Psoas muscle (tissue), 8 donors: ENCODE data around the gene NOTCH1. TPM values are rescaled to one million over a fixed set of nuclear protein-coding genes. Genes with fewer than 3 reads are reported as not detected.

ENCODE experiments used
- ATAC-seq, 4 donors: fragments of 200-7000 bp; cut with Tn5 transposase; one replicate each; pipeline ENCODE4 v1.9.1; 2020; ENCODE audit warnings: moderate library complexity in 3 of 4, mild to moderate bottlenecking in 2 of 4
- DNase-seq, 2 donors: peaks; one replicate each; pipeline ENCODE4 v3.0.0-alpha.2; 2020
- H3K27ac ChIP-seq: fragments of 200-600 bp; one replicate; pipeline ENCODE4 v1.8.0; 2022
- H3K27me3 ChIP-seq, 3 donors: fragments of 200-600 bp in 1 of 3; one replicate each; pipeline versions ENCODE4 v1.6.1 to v1.8.0; 2013 to 2022; ENCODE audit warnings: low read length in 2 of 3, mild to moderate bottlenecking in 2 of 3, moderate library complexity in 1 of 3; ENCODE audit not compliant: insufficient read depth in 3 of 3
- H3K36me3 ChIP-seq, 2 donors: fragments of 200-600 bp in 1 of 2; one replicate each; pipeline versions ENCODE4 v1.6.1 to v1.8.0; 2013 to 2022; ENCODE audit warnings: low read depth in 1 of 2, mild to moderate bottlenecking in 1 of 2, moderate library complexity in 1 of 2; ENCODE audit not compliant: insufficient read depth in 1 of 2
- H3K4me1 ChIP-seq: fragments of 200-600 bp; one replicate; pipeline ENCODE4 v1.8.0; 2022
- H3K4me3 ChIP-seq: fragments of 200-600 bp; one replicate; pipeline ENCODE4 v1.8.0; 2022; ENCODE audit warnings: mild to moderate bottlenecking
- H3K9me3 ChIP-seq: fragments of 200-600 bp; one replicate; pipeline ENCODE4 v1.8.0; 2022
- WGBS, 3 donors: extraction: QIAGEN DNeasy Blood & Tissue Kit; methylation state at CpG; one replicate each; pipeline versions ENCODE4 v1.1.6 to v1.1.7; 2013; 5-methylcytosine and 5-hydroxymethylcytosine counted together
- intact Hi-C, 2 donors: fragments of 100-400 bp; cut with DNase I; formaldehyde crosslinking; loops; one replicate each; pipeline versions ENCODE4 v1.11.0 to v1.14.2; 2022
- polyA plus RNA-seq, 3 donors: library from polyadenylated mRNA; stranded (reverse); fragments of 200-250 nt; gene quantifications; one replicate each; pipeline ENCODE4 v1.2.3, GENCODE V29; 2013
- total RNA-seq, 4 donors: library from RNA; stranded (reverse); fragmentation: NEBNext Ultra II Directional in 2 of 4; extraction: Animal tissue kit (Norgen Biotek cat#: 25700) in 2 of 4; gene quantifications; one replicate each; pipeline versions ENCODE4 v1.2.1 to v1.2.4, GENCODE V29; 2021 to 2023
- TF ChIP-seq, protein P1 (sequence below): fragments of 200-600 bp; IDR thresholded peaks from one replicate; pipeline ENCODE4 v1.8.0; 2022; ENCODE audit warnings: antibody characterized with exemption
- donor health status: healthy with polysubstance abuse.
- donor health status: DM: no; HTN: no; CAD: no; lungs with moderate emphysema.
- donor health status: Bipolar disorder and iron deficiency.
- donor health status: healthy.
- donor health status: DM: yes; HTN: yes; CAD: no.
- donor health status: DM: no; HTN: no; CAD: no.
- donor health status: DM: no; HTN: no; CAD: no.
- donor health status: DM: yes; HTN: yes; CAD: no.

NOTCH1 gene
- total and polyA plus RNA-seq, 7 donors = 1.8 to 15.4 (median 8.7) TPM

DNA sequence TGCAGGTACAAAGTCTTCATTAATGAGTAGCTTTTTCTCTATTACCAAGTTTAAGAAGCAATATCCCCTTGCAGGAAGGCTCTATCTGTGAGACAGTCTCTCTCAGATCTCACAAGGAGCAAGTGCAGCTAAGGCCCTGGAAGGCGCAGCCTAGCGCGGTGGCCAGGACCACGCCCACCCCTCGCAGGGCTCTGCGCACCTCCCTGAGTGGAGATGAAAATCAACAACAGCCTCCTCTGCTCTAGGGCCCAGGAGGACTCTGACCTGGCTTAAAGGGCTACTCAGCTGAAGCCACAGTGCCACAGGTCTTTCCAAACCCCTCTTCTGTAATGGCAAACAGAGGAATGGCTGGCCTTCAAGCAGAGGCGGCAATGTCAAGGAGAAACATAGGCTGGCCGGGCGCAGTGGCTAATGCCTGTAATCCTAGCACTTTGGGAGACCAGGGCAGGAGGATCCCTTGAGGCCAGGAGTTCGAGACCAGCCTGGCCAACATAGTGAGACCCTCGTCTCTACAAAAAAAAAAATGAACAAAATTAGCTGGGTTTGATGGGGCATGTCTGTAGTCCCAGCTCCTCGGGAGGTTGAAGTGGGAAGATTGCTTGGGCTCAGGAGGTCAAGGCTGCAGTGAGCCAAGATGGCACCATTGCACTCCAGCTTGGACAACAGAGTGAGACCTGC, 74.9 kb downstream of the NOTCH1 start:
- H3K4me3 ChIP-seq = no peak overlapping the region
- no peak overlapping the region for H3K27ac ChIP-seq
- no peaks in the 10 kb centered on the region for H3K27me3 ChIP-seq
- H3K36me3 ChIP-seq = peaks cover 7 to 100% of the 10 kb centered on the region in 2 donors
- ATAC-seq = no peak
- intact Hi-C loops = loop anchor here in 1 of 2 donors (5.0 kb wide), 1 partner anchor 59 kb away; the partner anchor contains the start of genes ENTR1 and PMPCA
- H3K4me1 ChIP-seq = no peaks in the 10 kb centered on the region
- DNase-seq = no peak
- TF ChIP-seq, protein P1, sequence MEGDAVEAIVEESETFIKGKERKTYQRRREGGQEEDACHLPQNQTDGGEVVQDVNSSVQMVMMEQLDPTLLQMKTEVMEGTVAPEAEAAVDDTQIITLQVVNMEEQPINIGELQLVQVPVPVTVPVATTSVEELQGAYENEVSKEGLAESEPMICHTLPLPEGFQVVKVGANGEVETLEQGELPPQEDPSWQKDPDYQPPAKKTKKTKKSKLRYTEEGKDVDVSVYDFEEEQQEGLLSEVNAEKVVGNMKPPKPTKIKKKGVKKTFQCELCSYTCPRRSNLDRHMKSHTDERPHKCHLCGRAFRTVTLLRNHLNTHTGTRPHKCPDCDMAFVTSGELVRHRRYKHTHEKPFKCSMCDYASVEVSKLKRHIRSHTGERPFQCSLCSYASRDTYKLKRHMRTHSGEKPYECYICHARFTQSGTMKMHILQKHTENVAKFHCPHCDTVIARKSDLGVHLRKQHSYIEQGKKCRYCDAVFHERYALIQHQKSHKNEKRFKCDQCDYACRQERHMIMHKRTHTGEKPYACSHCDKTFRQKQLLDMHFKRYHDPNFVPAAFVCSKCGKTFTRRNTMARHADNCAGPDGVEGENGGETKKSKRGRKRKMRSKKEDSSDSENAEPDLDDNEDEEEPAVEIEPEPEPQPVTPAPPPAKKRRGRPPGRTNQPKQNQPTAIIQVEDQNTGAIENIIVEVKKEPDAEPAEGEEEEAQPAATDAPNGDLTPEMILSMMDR = no peak
- WGBS, 3 donors = 92 to 95% (median 94%) methylated on average over 12 of the region's 12 CpGs
- no peaks in the 10 kb centered on the region for H3K9me3 ChIP-seq

DNA sequence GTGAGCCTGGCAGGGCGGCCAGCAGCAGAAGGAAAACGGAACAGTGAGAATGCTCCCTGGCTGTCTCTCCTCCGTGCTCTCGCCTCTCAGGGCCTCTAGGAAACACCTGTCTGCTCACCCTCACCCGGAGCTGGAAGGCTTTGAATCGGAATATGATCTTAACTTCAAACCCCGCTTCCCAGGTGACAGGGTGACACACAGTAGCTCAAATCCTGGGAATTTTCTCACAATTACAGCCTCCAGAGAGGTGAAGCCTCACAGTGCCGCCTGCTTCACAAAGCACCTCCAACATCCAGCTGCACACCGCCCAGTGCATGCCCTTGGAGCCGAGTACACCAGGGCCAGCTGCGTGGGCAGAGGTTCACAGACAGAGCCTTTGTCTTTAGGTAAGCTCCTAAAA, 75.5 kb downstream of the NOTCH1 start:
- H3K27me3 ChIP-seq = no peaks in the 10 kb centered on the region
- H3K4me3 ChIP-seq = no peak overlapping the region
- WGBS, 3 donors = 84 to 91% (median 89%) methylated on average over 11 of the region's 11 CpGs
- H3K36me3 ChIP-seq = peaks cover 4 to 100% of the 10 kb centered on the region in 2 donors
- H3K9me3 ChIP-seq = no peaks in the 10 kb centered on the region
- intact Hi-C loops = loop anchor here in 1 of 2 donors (5.0 kb wide), 1 partner anchor 58 kb away; the partner anchor contains the start of genes ENTR1 and PMPCA
- no peaks in the 10 kb centered on the region for H3K4me1 ChIP-seq
- ATAC-seq (no peak), DNase-seq (no peak)
- no peak overlapping the region for H3K27ac ChIP-seq
- TF ChIP-seq, protein P1 = no peak

DNA sequence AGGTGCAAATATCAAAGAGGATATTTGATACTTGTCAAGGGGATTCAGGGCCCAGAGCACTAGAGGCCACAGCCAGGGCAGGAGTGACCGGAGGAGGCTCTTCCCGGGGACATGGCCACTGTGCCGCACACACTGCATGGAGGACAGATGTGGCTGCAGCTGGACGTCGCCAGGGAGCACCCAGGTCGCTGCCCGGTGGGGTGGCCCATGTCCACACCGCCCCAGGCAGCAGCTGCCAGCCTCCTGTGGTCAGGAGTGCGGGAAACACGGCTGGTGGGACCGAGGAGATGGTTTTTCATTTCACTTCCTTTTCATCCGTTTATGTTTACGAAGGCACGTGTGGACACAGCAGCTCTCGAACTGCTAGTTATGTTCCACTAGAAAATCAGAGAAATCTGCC, 78.1 kb downstream of the NOTCH1 start:
- Histone ChIP-seq H3K9me3 (no peaks in the 10 kb centered on the region), H3K27me3 (no peaks in the 10 kb centered on the region), H3K4me1 (no peaks in the 10 kb centered on the region), H3K4me3 (no peak overlapping the region), H3K27ac (no peak overlapping the region), H3K36me3 (peaks cover 7 to 100% of the 10 kb centered on the region in 2 donors)
- TF ChIP-seq, protein P1 = no peak
- ATAC-seq (no peak), DNase-seq (no peak)
- intact Hi-C loops = no loop called here
- 54 to 67% (median 56%) methylated on average over 15 of the region's 15 CpGs for WGBS, 3 donors

DNA sequence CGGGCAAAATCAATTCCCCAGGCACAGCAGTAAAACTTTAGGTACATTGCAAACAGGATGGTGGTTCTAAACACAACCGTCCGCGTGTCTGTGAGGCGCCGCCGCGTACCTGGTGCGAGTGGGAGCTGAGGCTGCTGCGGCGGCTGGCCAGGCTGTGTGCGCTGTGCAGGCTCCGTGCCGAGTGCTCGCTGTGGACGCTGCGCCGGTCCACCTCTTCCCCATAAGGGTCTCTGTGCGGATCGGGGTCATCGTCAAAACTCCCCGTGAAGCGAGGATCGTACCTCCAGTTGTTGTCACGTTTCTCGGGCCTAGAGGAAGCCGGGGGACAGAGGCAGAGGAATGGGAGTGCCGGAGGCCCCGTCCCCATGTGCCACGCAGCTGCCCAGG, 79.7 kb downstream of the NOTCH1 start:
- no peak overlapping the region for H3K4me3 ChIP-seq
- TF ChIP-seq, protein P1 = no peak
- DNase-seq = no peak
- H3K27me3 ChIP-seq = no peaks in the 10 kb centered on the region
- no peaks in the 10 kb centered on the region for H3K9me3 ChIP-seq
- no peaks in the 10 kb centered on the region for H3K4me1 ChIP-seq
- peaks cover 7 to 100% of the 10 kb centered on the region in 2 donors for H3K36me3 ChIP-seq
- ATAC-seq = no peak
- 93 to 96% (median 94%) methylated on average over 30 of the region's 30 CpGs for WGBS, 3 donors
- H3K27ac ChIP-seq = no peak overlapping the region
- intact Hi-C loops = no loop called here
